ENCODE measurements around the gene USP22. TPM values are rescaled to one million over a fixed set of nuclear protein-coding genes. Genes with fewer than 3 reads are reported as not detected.
"Not testable (repeated sequence)": the region's sequence is repeated elsewhere in the genome, so short reads cannot be mapped to it uniquely, and the experiment has no call there.

Gene USP22
- total RNA-seq, 1 donor from 2014 or later: 76.1 TPM

- DNase-seq (ENCODE audit: low spot score): no peak
- no peak for ATAC-seq
Measured at GRCh38 chr17:20989991-20990855, 52.6 kb downstream of the USP22 start.

GRCh38 chr17:20989481-20989880 is 53.3 kb downstream of the USP22 start:
- DNase-seq (ENCODE audit: low spot score): peak; percentile 22
- ATAC-seq: no peak

GRCh38 chr17:20988896-20989295 is 53.9 kb downstream of the USP22 start:
- peak; percentile 21 for DNase-seq (ENCODE audit: low spot score)
- no peak for ATAC-seq

GRCh38 chr17:20988001-20988636 is 54.7 kb downstream of the USP22 start:
- DNase-seq (ENCODE audit: low spot score) (no peak), ATAC-seq (no peak)

GRCh38 chr17:20987511-20987910 is 55.3 kb downstream of the USP22 start:
- ATAC-seq: no peak
- DNase-seq (ENCODE audit: low spot score): no peak

- ATAC-seq: no peak
- DNase-seq (ENCODE audit: low spot score): no peak
Measured at GRCh38 chr17:20986767-20987510, 55.9 kb downstream of the USP22 start.

GRCh38 chr17:20983359-20983637 is 59.5 kb downstream of the USP22 start:
- ATAC-seq (no peak), DNase-seq (ENCODE audit: low spot score) (no peak)

- no peak for ATAC-seq
- DNase-seq (ENCODE audit: low spot score): no peak
Measured at GRCh38 chr17:20982589-20983358, 60.0 kb downstream of the USP22 start.

GRCh38 chr17:20981046-20981920 is 61.5 kb downstream of the USP22 start:
- ATAC-seq (no peak), DNase-seq (ENCODE audit: low spot score) (no peak)

- ATAC-seq (no peak), DNase-seq (ENCODE audit: low spot score) (no peak)
Measured at GRCh38 chr17:20979792-20980083, 63.1 kb downstream of the USP22 start.

GRCh38 chr17:20979007-20979791 is 63.6 kb downstream of the USP22 start:
- peak; percentile 82 for ATAC-seq
- DNase-seq (ENCODE audit: low spot score): not testable (repeated sequence)

GRCh38 chr17:20977609-20978253 is 65.1 kb downstream of the USP22 start:
- not testable (repeated sequence) for DNase-seq (ENCODE audit: low spot score)
- peak; percentile 72 for ATAC-seq

GRCh38 chr17:20975566-20975965 is 67.2 kb downstream of the USP22 start:
- ATAC-seq (no peak), DNase-seq (ENCODE audit: low spot score) (no peak)

- ATAC-seq: no peak
- no peak for DNase-seq (ENCODE audit: low spot score)
Measured at GRCh38 chr17:20970329-20970728, 72.5 kb downstream of the USP22 start.

- ATAC-seq: no peak
- no peak for DNase-seq (ENCODE audit: low spot score)
Measured at GRCh38 chr17:20968913-20969616, 73.7 kb downstream of the USP22 start.

GRCh38 chr17:20967776-20968175 is 75.0 kb downstream of the USP22 start:
- DNase-seq (ENCODE audit: low spot score): no peak
- no peak for ATAC-seq

GRCh38 chr17:20966870-20967269 is 75.9 kb downstream of the USP22 start:
- DNase-seq (ENCODE audit: low spot score): no peak
- ATAC-seq: no peak

GRCh38 chr17:20965492-20965891 is 77.3 kb downstream of the USP22 start:
- ATAC-seq (no peak), DNase-seq (ENCODE audit: low spot score) (no peak)

All from left lobe of liver (tissue), 2 donors.